Stimulated activated CD4-positive, alpha-beta T cell treated with anti-CD3 and anti-CD28 coated beads, TNF-alpha, amount 100 ng/mL, for 24 hours (primary cell): ENCODE results near the gene CREB3L1.

Experiments
- DNase-seq, 3 experiments: peaks; one replicate each; pipeline ENCODE4 v3.0.0-alpha.2; 2020; ENCODE audit warnings: low read depth in 3 of 3

The CREB3L1 gene

GRCh38 chr11:46272816-46273427, 4.5 kb upstream of the CREB3L1 start:
- no peak for DNase-seq

- DNase-seq, result no peak
Measured at GRCh38 chr11:46273511-46274205, 3.8 kb upstream of the CREB3L1 start.

DNA sequence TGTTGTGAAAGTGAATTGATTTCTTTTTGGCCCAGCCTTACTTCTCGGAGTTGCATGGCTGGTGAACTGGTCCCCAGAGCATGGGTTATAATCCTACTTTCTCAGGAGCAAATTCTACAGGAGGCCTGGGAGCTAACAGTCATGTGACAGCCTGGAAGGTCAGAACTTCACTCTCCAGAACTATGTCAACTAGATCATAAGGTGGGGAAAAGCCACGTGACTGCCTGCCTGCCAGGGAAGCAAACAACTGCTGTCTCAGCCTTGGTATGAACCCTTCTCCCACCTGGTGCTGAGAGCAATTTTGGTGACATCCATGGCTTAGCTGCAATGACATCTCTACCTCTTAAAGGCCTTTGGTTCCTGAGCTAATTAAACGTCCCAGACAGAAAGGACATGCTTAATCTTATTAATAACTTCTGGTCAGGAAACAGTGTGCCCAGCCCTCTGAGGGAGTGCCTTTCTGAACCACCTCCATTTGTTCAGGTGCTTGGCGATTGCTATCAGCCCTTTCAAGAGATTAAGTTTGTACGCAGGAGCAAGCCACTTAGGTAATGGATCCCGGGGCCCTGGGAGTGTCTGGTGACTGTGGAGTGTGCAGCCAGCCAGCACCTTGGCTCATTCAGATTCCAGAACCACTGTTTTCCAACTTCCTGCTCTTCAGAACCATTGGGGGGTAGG, 1.4 kb upstream of the CREB3L1 start:
- DNase-seq, result no peak

DNA sequence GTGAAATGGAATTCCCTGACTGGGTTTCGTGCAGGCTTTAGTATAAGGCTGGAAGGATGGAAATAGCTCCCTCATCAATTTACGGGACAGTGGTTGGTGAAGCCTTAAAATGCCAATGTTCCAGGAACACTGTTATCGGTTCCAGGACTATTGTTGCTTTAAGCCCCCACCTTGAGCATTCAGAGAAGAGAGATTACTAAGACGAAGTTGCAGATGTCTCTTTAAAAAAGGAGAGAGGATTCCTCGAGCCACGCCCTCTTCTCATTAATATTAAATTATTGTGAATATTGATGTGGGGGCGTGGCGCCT, 195 bp upstream of the CREB3L1 start:
- no peak for DNase-seq

- peak in 1 of 3 experiments; percentile 24 for DNase-seq
Measured at GRCh38 chr11:46278387-46279125, 1.1 kb downstream of the CREB3L1 start.

DNA sequence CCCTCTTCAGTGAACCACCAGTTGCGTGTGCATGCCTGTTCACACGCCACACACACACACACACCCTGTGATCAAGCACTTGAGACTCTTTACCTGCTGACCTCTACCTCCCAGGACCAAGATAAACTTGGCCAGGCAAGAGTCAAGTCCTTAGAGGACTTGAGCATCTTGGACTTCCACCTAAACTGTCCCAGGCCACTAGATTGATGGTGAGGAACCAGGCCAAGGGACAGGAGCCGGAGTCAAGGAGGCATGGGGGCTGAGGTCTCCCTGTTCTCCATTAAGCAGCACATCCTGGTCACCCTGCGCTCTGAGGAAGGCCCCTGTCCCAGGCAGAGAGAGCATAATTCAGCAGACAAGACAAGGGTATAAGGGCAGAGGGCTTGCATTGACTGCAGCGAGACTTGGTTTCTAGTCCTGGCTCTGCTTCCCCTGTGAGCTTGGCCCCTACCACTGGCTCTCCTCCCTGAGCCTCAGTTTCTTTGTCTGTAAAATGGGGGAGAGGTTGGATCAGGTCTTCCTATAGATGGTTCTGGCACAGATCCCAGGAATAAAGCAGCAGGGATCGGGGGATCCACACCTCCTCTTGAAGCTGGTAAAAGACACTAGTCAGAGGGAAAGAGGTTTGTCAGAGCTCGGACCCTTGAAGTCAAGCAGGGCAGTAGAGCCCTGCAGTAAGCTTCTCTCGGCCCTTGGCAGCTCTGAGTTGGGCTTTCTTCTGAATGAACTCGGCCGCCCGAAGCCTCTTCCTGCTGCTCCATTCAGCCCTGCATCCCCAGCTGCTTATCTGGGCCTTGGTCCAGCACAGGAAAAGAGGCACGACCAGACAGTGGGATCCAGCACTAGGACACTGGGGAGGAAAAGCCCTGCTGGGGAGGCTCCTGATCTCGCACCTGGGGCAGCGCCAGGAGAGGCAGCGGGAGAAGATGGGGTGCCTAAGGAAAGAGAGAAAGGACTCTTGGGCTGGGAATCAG, 2.0 kb downstream of the CREB3L1 start:
- DNase-seq, result no peak

GRCh38 chr11:46280706-46281105, 3.2 kb downstream of the CREB3L1 start:
- DNase-seq, result no peak

GRCh38 chr11:46281371-46281831, 3.9 kb downstream of the CREB3L1 start:
- no peak for DNase-seq

GRCh38 chr11:46285173-46285572, 7.7 kb downstream of the CREB3L1 start:
- no peak for DNase-seq

DNA sequence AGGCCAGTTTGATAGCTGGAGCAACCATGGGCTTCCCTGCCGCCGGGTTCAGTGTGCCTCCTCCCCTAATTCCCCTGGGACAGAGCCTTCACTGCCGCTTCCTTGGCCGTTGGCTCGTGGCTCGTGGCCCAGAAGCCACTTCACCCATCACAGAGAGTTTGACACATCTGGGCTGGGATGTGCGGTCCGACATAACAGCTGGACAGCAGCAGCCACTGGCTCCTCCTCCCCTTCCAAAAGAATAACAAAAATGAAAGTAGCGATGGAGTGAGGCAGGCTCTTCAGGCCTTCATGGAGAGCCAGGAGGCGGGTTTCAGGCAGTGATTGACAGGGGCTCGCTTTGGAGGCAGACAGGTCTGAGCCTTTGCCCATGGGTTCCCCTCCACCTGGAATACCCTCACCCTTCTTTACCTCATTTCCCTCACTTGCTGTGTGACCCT, 8.2 kb downstream of the CREB3L1 start:
- DNase-seq, result no peak

DNA sequence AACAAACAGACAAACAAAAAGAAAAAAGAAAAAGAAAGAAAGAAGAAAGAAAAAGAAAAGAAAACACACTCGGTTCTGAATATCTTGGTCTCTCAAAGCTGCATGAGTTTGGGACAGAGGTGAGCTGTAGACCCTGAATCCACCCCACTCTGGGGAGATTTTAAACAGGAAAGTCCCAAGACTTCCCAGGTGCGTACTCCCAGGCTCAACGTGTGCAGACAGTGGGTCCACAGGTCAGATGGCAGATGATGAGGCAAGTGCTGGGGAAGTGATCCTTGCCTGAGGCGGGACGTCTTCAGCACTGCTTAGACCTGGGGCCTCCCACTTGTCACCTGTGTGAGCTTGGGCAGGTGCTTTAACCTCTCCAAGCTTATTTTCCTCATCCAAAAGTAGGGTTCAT, 9.3 kb downstream of the CREB3L1 start:
- no peak for DNase-seq

DNA sequence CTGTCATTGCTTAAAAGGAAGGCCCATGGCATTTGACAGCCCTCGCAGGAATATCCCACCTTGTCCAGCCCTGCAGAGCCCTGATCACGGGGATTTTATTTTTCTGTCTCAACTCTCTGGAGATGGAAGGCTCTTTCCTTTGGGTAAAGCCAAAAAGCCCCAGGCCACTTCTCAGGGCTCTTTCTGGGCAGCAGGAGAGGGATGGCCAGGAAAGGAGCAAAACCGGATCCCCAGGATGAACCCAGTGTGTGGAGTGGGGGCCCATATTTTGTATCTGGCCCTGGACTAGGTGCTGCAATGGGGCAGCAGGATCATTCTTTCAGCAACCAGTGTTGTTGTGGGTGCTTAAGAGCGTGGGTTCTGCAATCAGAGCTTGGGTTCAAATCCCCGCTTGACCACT, 11.0 kb downstream of the CREB3L1 start:
- DNase-seq, result no peak

GRCh38 chr11:46290011-46290410, 12.5 kb downstream of the CREB3L1 start:
- DNase-seq, result no peak

DNA sequence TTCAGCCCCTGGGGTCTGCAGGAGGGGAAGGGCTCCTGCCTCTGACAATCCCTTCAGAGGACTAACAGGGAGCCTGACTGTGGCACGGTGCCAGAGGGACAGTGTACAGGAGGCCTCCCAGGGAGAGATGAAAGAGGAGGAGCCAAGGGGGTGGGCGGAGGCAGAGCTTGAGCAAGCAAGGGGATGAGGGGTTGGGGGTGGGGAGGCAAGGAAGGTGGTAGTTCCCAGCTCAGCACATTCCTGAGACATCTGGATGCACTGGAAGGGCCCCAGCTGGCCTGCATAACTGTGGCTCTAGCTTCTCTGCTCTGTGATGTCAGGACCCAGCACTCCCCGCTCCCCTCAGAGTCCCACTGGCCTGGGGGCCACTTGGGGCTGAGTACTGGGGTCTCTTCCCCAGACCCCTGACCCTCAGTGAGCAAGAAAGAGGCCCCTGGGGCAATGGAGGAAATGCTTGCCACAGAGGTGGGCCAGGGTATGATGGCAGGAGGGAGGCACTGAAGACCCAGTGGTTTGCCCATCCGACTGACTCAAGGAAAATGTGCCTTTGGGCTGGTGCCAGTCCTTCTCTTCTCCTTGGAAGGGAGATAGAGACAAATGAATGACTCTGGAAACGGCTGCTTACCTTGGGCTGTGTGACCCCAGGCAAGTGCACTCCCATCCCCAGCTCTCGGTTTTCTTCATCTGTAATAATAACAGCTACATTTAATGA, 13.3 kb downstream of the CREB3L1 start:
- DNase-seq, result no peak

DNA sequence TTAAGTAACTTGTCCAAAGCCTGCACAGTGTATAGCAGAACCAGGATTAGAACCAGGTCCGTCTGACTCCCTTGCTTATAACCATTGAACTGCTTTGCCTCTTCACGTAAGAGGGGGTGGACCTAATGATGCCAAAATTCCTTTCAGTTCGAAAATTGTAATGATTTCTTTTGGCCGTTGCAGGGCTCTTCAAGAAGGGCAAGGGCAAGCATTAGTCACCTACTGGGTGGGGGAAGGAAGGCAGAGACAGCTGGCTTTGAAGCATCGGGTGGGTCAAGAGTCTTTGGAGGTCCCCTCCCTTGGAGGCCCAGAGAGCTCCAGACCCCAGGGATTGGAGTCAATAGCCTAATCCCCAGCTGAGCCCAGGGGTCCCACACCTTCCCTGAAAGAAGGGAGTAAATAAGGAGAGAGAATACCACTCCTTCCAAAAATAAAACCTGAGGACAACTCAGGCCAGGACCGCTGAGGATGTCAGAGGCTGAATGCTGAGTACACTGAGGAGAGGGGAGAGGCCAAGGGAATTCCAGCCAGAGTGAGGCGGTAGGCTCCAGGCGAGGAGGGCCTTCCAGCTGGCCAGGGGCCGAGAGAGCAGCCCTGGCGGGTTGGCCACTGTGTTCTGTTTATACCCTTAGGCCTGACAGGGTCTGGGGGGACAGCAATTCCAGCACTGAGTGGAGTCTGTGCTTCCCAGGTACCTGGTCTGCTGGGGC, 14.1 kb downstream of the CREB3L1 start:
- DNase-seq, result no peak

DNA sequence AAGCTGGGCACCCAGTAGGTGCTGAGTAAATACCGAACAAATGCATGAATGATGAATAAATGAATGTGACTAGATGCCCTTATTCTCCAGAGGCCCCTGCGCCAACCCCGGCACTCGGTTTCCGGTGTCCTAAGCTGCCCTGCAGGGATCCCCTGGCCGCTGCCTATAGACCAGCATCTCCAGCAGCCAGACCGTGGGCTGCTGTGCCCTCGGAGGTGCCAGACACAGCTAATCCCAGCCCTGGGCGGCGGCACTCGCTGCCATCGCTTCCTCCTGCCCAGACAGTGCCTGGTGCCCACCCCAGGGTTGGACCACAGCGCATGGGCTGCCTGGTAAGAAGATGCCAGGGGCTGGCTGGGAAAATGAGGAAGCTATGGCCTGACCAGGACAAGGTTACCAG, 15.6 kb downstream of the CREB3L1 start:
- no peak for DNase-seq

- DNase-seq, result no peak
Measured at GRCh38 chr11:46293641-46294103, 16.2 kb downstream of the CREB3L1 start.

- no peak for DNase-seq
Measured at GRCh38 chr11:46294365-46295309, 17.2 kb downstream of the CREB3L1 start.
